CD4-positive, alpha-beta T cell treated with Interleukin-15 for 1 hour (primary cell): ENCODE data around the gene ADAM19.

ENCODE experiments used
- DNase-seq: peaks from one replicate; pipeline ENCODE4 v3.0.0-alpha.2; 2020

Gene ADAM19, protein sequence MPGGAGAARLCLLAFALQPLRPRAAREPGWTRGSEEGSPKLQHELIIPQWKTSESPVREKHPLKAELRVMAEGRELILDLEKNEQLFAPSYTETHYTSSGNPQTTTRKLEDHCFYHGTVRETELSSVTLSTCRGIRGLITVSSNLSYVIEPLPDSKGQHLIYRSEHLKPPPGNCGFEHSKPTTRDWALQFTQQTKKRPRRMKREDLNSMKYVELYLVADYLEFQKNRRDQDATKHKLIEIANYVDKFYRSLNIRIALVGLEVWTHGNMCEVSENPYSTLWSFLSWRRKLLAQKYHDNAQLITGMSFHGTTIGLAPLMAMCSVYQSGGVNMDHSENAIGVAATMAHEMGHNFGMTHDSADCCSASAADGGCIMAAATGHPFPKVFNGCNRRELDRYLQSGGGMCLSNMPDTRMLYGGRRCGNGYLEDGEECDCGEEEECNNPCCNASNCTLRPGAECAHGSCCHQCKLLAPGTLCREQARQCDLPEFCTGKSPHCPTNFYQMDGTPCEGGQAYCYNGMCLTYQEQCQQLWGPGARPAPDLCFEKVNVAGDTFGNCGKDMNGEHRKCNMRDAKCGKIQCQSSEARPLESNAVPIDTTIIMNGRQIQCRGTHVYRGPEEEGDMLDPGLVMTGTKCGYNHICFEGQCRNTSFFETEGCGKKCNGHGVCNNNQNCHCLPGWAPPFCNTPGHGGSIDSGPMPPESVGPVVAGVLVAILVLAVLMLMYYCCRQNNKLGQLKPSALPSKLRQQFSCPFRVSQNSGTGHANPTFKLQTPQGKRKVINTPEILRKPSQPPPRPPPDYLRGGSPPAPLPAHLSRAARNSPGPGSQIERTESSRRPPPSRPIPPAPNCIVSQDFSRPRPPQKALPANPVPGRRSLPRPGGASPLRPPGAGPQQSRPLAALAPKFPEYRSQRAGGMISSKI

GRCh38 chr5:157575381-157576020, at the start of gene ADAM19:
Gene ADAM19, minus strand, starts transcription at chr5:157575775. Its CDS starts 79 bp downstream, at chr5:157575696.
- peak; percentile 56 for DNase-seq

- DNase-seq: no peak
These were observed 48.6 kb upstream of the ADAM19 start for GRCh38 chr5:157624144-157624543.

GRCh38 chr5:157620776-157621175, 45.2 kb upstream of the ADAM19 start:
- DNase-seq: no peak

DNA sequence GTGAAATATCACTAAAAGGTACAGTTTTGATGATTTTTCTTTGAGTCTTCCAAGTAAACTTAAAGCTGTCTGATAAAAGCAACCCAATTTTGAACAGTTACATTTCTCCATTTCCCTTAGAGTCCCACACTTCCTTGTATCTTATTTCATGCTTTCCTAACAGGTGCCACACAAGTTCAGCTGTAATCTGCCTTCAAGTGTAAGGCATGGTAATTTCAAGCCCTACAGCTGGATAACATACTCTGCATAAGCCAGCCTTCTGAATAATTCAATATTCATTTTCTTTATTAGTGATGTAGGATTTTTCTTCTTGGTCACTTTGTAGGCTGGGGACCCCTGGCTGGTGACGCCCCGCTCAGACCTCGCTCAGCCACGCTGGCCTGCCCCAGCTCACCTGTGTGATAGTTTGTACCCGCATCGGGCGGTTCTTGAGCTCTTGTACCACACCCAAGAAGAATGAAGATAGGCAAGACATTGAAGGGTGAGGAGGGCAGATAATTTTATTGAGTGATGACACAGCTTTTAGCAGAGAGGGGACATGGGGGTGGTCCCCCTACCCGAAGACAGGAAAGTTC, 42.7 kb upstream of the ADAM19 start:
- DNase-seq: no peak

DNA sequence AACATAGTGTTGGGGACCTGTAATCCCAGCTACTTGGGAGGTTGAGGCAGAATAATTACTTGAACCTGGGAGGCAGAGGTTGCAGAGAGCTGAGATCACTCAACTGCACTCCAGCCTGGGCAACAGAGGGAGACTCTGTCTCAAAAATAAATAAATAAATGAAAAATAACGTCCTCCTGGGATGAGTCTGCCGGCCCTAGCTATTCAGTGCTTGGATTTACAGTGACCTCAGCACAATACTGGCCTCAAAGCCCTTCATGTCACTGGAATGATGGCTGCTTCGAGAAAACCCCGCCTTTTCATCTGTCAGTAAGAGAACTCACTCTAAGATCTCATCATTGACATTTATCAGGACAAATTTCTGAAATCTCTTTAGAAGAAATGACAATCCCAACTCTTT, 41.2 kb upstream of the ADAM19 start:
- no peak for DNase-seq

DNA sequence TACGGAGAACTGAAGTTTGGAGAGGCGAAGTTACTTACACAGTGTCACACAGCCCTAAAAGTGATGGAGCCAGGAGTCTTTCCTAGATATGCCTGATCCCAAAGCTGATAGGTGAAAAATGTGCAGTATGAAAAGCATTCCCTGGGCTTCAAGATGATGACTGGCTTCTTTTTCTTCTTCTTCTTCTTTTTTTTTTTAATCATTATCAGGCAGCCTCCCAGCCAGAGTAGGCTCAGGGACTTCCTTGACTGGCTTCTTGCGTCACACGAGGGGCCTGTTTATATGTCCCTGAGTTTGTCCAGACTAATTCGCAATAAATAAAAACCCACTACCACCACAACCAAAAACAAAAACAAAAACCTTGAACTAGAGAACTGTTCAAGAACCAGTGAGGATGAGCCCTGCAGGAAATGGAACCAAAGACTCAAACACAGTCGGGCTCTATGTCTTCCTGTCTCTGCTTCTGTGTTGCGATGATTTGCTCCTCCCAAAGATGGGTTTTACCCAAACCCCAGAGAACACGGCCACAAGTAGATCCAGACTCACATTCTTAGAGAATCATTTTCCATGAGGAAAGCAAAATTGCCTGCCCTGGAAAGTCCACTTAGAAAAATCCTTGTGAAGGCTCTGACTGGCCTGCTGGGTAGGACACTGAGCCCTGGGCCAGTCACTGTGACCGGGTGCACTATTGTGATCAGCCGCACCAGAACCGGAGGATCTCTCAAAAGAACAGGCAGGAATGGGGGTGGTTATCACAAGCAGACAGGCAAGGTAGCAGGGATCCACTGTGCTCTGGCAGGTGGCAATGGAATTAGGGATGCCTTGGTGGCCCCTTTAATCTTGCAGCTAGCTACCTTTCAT, 38.0 kb upstream of the ADAM19 start:
- DNase-seq: peak; percentile 34

- no peak for DNase-seq
These were observed 37.0 kb upstream of the ADAM19 start for GRCh38 chr5:157612581-157612980.

GRCh38 chr5:157611571-157612476, 36.2 kb upstream of the ADAM19 start:
- peak; percentile 24 for DNase-seq

GRCh38 chr5:157610990-157611389, 35.4 kb upstream of the ADAM19 start:
- no peak for DNase-seq

DNA sequence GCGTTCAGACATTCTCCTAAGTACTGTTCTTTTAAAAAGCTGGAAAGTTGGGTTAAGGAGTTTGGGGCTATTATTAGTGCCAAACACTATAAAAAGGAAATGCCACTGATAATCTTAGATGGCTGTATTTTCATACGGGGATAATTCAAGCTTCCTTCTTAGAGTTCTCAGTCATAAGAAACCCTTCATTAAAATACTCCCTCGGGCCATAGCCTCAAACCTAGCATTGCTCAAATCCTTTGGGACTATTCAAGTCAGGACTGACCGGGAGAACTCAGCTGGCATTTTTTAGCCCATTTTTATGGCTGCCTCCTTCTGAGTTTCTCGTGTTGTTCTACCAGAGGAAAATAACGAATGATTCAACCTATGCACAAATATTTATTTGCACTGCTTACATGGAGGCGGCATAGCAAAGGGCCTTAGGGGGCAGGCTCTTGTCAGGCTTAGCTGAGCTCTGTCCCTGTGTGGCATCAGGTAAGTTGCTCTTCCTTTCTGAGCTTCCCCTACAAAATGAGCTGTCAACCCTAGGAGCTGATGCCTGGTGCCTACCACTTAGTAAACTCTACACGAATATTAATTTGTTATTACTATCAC, 33.5 kb upstream of the ADAM19 start:
- no peak for DNase-seq

DNA sequence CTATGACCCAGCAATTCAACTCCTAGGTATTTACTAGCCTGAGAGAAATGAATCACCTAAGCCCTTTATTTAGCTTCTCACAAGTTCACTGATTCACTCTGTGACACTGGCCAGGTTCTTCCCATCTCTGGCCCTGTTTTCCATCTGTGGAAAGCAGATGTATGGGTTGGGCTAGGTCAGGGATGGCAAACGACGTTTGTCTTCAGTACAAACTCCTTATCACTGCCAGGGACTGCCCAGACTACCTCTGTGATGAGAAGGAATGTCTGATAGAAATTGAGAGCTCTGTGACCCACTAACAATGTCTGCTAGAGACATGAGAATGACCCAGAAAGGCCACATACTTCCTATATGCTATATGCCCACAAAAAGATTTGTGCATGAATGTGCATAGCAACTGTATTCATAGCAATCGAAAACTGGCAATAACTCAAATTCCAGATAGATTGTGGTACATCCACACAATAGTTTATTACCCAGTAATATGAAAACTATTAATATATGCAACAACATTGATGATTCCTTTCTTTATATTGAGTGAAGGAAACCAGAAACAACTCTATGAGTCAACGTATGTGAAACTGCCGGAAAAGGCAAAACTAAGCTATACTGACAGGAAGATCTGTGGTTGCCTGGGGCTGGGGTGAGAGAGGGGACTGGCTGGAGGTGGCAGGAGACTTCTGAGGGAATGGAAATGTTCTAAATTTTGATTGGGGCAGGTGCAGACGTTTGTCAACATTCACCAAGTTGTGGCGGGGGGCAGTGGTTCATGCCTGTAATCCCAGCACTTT, 32.0 kb upstream of the ADAM19 start:
- DNase-seq: peak; percentile 60

GRCh38 chr5:157606046-157606445, 30.5 kb upstream of the ADAM19 start:
- no peak for DNase-seq

- peak; percentile 77 for DNase-seq
These were observed 28.0 kb upstream of the ADAM19 start for GRCh38 chr5:157603333-157604190.

GRCh38 chr5:157602505-157602904, 26.9 kb upstream of the ADAM19 start:
- DNase-seq: peak; percentile 50

GRCh38 chr5:157600252-157600651, 24.7 kb upstream of the ADAM19 start:
- DNase-seq: no peak

DNA sequence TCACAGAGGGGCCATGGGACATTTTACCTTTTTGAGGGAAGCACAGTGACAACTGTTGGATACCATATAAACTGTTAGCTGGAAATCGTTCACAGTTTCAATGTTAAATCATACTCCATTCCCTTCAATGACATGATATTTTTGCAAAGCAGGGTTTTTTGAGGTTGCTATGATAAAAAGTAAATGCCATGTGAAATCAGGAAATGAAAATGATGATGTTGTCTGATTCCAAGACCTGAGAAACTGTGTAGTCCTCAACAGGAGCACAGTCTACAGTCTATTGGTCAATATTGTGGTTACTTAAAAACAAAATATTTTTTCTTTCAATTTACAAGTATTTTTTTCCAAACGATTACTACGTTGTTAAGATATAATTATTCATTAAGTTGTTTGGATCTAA, 24.0 kb upstream of the ADAM19 start:
- DNase-seq: no peak

- no peak for DNase-seq
These were observed 22.9 kb upstream of the ADAM19 start for GRCh38 chr5:157598350-157598936.

DNA sequence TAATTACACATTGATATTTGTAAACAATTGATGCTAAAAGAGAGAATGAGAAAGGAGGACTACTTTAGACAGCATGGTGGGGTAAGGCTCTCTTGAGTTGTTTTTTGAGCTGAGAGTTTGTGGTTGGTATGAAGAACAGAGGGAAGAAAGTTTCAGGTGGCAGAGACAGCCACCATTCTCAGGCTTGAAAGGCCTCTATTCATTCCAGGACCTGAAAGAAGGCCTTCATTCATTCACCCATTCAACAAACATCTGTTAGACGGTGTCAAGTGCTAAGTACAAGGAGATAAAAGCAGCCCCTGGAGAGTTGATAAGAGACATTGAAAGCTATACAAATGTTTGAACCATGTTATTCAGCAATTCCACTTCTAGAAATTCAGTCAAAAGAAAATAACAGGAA, 21.7 kb upstream of the ADAM19 start:
- no peak for DNase-seq
